Transverse colon (tissue), 4 donors: ENCODE results near the gene NUP205. TPM values are rescaled to one million over a fixed set of nuclear protein-coding genes. Genes with fewer than 3 reads are reported as not detected.
"Not testable (repeated sequence)": the region's sequence is repeated elsewhere in the genome, so short reads cannot be mapped to it uniquely, and the experiment has no call there.

Source experiments
- DNase-seq: peaks from one replicate; pipeline ENCODE4 v3.0.0-alpha.2; 2019
- H3K27ac ChIP-seq, 4 donors: fragments of 200-600 bp; sonication (generic); 2 replicates each; pipeline ENCODE4 v1.5.1; 2016 to 2018; ENCODE audit warnings: inconsistent platforms in 4 of 4
- H3K27me3 ChIP-seq: fragments of 200-600 bp; sonication (generic); 2 replicates; pipeline ENCODE4 v1.5.1; 2017; ENCODE audit warnings: inconsistent platforms
- H3K36me3 ChIP-seq, 4 donors: fragments of 200-600 bp; sonication (generic); 2 replicates each; pipeline ENCODE4 v1.5.1; 2017 to 2019; ENCODE audit warnings: inconsistent platforms in 4 of 4
- H3K4me1 ChIP-seq, 4 donors: fragments of 200-600 bp; sonication (generic); 2 replicates each; pipeline ENCODE4 v1.5.1; 2017 to 2020; ENCODE audit warnings: inconsistent platforms in 4 of 4
- H3K4me3 ChIP-seq, 4 donors: fragments of 200-600 bp; sonication (generic); 1 replicate in 1 of 4; 2 replicates in 3 of 4; pipeline versions ENCODE4 v1.5.1 to v1.6.1; 2017 to 2019; ENCODE audit warnings: inconsistent platforms in 4 of 4
- H3K9me3 ChIP-seq, 2 donors: fragments of 200-600 bp; sonication (generic); 2 replicates each; pipeline ENCODE4 v1.5.1; 2017 to 2019; ENCODE audit warnings: inconsistent platforms in 2 of 2
- EP300 ChIP-seq: sonication (generic); formaldehyde crosslinking; IDR thresholded peaks from one replicate; pipeline ENCODE4 v1.6.1; 2017; ENCODE audit warnings: antibody characterized with exemption, low read depth
- POLR2A ChIP-seq: fragments of 450-650 bp; IDR thresholded peaks from one replicate; pipeline ENCODE4 v1.6.1; 2016; ENCODE audit warnings: antibody characterized with exemption, mild to moderate bottlenecking, moderate library complexity
- POLR2AphosphoS5 ChIP-seq, 3 donors: sonication (generic); formaldehyde crosslinking; IDR thresholded peaks; one replicate each; pipeline ENCODE4 v1.6.1; 2016; ENCODE audit warnings: antibody characterized with exemption in 3 of 3
- WGBS, 2 donors: methylation state at CpG; one replicate each; pipeline ENCODE4 v1.1.5; 2018; ENCODE audit warnings: low coverage in 1 of 2; 5-methylcytosine and 5-hydroxymethylcytosine counted together
- in situ Hi-C, 4 donors: fragments of 200-750 bp; cut with MboI; loops; one replicate each; pipeline versions ENCODE4 v1.15.0 to v1.15.1; 2017; ENCODE audit warnings: low sequenced_read_pairs in 3 of 4, low pct_ligation_motif_present in 1 of 4, low pct_unique_long_range_greater_than_20kb in 1 of 4
- intact Hi-C: fragments of 100-400 bp; cut with DNase I; formaldehyde crosslinking; loops from one replicate; pipeline ENCODE4 v1.15.1; 2023; ENCODE audit warnings: low total_unique reads
- total RNA-seq, 4 donors: library from RNA; depleted of rRNA; stranded (reverse); fragments of >200 nt; gene quantifications; one replicate each; pipeline ENCODE4 v1.1.0, GENCODE V29; 2016
- TF ChIP-seq, protein P1 (sequence below), 5 experiments: fragments of 200-600 bp in 3 of 5; fragments of 450-650 bp in 2 of 5; sonication (generic) in 3 of 5; IDR thresholded peaks; 1 replicate in 2 of 5; 2 replicates in 3 of 5; pipeline ENCODE4 v1.5.1; 2016 to 2017; ENCODE audit warnings: antibody characterized with exemption in 5 of 5, inconsistent platforms in 3 of 5, mild to moderate bottlenecking in 2 of 5, moderate library complexity in 1 of 5

The NUP205 gene
- total RNA-seq, 4 donors from 2014 or later: 23.2 to 84.5 (median 25.2) TPM

DNA sequence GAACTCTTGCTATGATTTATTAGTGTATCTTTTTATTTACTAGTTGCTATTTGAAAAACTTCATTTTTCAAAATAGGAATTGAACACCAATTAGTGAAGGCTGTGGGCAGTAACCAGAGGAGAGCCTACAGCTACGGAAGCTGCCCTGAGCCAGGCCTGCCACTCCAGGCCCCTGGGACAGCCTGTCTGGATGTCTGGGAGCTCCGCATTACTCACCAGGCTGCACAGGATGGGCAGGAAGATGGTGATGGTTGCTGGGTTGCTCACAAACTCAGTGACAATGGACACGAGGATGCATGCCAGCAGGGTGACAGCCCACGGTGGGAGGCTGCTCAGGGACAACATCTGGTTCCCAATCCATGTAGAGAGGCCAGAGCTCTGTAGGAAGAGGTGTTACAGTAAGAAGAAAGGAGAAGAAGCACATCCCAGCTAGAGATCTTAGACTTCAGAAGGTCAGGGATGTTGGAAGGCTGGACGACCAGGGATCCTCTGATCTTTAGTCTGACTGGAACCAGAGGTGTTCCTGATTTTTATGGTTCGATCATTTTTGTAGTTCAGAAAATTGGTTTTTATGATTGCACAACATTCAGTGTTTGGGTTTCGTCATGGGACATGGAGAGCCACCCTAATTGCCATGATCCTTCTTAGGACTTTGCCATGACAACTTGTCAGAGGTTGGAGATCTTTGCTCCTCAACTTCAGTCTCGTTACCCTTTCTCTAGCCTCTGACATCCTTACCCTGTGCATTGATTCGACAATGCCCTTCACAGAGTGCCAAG is 127.8 kb downstream of the NUP205 start:
- WGBS, 2 donors: 91 to 100% methylated on average over 3 to 9 of the region's 9 CpGs
- TF ChIP-seq POLR2AphosphoS5 (IDR thresholded peaks at IDR 0.05): no peak
- TF ChIP-seq, protein P1, sequence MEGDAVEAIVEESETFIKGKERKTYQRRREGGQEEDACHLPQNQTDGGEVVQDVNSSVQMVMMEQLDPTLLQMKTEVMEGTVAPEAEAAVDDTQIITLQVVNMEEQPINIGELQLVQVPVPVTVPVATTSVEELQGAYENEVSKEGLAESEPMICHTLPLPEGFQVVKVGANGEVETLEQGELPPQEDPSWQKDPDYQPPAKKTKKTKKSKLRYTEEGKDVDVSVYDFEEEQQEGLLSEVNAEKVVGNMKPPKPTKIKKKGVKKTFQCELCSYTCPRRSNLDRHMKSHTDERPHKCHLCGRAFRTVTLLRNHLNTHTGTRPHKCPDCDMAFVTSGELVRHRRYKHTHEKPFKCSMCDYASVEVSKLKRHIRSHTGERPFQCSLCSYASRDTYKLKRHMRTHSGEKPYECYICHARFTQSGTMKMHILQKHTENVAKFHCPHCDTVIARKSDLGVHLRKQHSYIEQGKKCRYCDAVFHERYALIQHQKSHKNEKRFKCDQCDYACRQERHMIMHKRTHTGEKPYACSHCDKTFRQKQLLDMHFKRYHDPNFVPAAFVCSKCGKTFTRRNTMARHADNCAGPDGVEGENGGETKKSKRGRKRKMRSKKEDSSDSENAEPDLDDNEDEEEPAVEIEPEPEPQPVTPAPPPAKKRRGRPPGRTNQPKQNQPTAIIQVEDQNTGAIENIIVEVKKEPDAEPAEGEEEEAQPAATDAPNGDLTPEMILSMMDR (IDR thresholded peaks at IDR 0.05): no peak
- no peak for TF ChIP-seq EP300
- TF ChIP-seq POLR2A: no peak
- intact Hi-C loops: loop anchor here (10.0 kb wide), 1 partner anchor 319 kb away; no protein-coding TSS in a partner anchor
- Histone ChIP-seq H3K9me3 (no peaks in the 10 kb centered on the region), H3K27ac (no peak overlapping the region), H3K36me3 (no peaks in the 10 kb centered on the region), H3K4me1 (no peaks in the 10 kb centered on the region), H3K4me3 (no peak overlapping the region), H3K27me3 (no peaks in the 10 kb centered on the region)
- in situ Hi-C loops: no loop called here
- DNase-seq: no peak

DNA sequence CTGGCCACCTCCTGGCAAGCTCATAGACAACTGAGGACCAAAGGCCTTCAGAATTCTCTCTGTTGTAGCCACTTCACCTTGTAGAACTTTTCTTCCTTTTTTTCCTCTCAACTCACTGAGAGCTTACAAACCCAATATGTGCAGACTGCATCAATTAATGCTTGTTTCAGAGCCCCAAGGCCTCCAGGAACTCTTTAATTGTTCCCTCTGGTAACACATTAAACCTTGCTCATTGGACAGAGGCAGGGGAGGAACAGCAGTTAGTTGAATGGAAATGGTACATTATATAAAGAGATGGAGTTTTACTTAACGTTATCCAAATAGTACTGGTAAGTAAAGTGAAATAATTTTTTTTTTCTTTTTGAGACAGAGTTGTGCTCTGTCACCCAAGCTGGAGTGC is 129.7 kb downstream of the NUP205 start:
- no peak for DNase-seq
- H3K4me1 ChIP-seq: no peaks in the 10 kb centered on the region
- H3K27ac ChIP-seq: no peak overlapping the region
- H3K9me3 ChIP-seq: no peaks in the 10 kb centered on the region
- no peaks in the 10 kb centered on the region for H3K36me3 ChIP-seq
- H3K4me3 ChIP-seq: no peak overlapping the region
- no peak for TF ChIP-seq POLR2AphosphoS5 (IDR thresholded peaks at IDR 0.05)
- TF ChIP-seq, protein P1 (IDR thresholded peaks at IDR 0.05): no peak
- no peak for TF ChIP-seq POLR2A
- no peak for TF ChIP-seq EP300
- H3K27me3 ChIP-seq: no peaks in the 10 kb centered on the region
- 33 to 43% methylated on average over 1 of the region's 1 CpG for WGBS, 2 donors
- intact Hi-C loops: loop anchor here (10.0 kb wide), 1 partner anchor 317 kb away; no protein-coding TSS in a partner anchor
- in situ Hi-C loops: no loop called here

DNA sequence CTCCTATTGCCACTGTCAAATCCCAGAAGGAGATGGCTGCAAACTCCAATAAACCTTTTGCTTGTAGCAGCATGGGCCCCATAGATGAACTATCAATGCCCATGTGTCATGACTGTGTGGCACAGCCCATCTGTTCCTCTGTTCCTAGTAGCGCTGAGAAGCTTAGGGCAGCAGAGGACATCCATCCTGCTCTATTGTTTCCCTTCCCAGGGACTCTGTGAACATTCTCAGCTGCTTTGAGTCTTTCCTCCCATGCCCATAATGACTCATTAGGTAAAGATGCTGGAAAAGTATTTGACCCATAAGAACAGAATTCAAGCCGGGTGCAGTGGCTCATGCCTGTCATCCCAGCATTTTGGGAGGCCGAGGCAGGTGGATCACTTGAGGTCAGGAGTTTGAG is 132.8 kb downstream of the NUP205 start:
- TF ChIP-seq POLR2AphosphoS5 (IDR thresholded peaks at IDR 0.05): no peak
- TF ChIP-seq, protein P1 (IDR thresholded peaks at IDR 0.05): no peak
- no peak for TF ChIP-seq EP300
- no peak for TF ChIP-seq POLR2A
- in situ Hi-C loops (no loop called here), intact Hi-C loops (no loop called here)
- Histone ChIP-seq H3K4me1 (no peaks in the 10 kb centered on the region), H3K36me3 (no peaks in the 10 kb centered on the region), H3K27me3 (no peaks in the 10 kb centered on the region), H3K4me3 (no peak overlapping the region), H3K9me3 (no peaks in the 10 kb centered on the region), H3K27ac (no peak overlapping the region)
- DNase-seq: no peak
- WGBS, 2 donors: 92% methylated on average over 3 of the region's 3 CpGs; no CpG with 5 or more reads in 1 of the 2 donors

DNA sequence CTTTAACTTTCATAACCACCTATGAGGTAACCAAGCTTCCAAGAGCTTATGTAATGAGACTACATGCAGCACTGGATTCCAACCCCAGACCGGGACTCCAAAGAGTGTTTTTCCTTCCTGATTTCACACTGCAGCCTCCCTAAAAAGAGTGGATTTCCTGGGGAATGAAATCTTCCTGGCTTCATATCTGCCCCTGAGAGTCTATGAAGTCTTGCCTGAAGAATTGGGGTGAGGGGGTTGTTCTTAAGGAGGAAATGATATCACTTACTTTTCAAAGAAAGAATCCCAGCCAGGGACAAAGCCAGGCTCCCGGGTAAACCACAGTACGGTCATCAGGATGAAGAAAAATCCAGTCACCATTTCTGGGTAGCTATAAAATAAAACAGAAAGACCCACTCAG is 134.3 kb downstream of the NUP205 start:
- no peaks in the 10 kb centered on the region for H3K9me3 ChIP-seq
- 91 to 100% methylated on average over 1 to 3 of the region's 3 CpGs for WGBS, 2 donors
- H3K4me1 ChIP-seq: no peaks in the 10 kb centered on the region
- H3K36me3 ChIP-seq: no peaks in the 10 kb centered on the region
- no peak for TF ChIP-seq POLR2AphosphoS5 (IDR thresholded peaks at IDR 0.05)
- TF ChIP-seq EP300: no peak
- TF ChIP-seq, protein P1 (IDR thresholded peaks at IDR 0.05): no peak
- TF ChIP-seq POLR2A: no peak
- no peak overlapping the region for H3K4me3 ChIP-seq
- in situ Hi-C loops: no loop called here
- H3K27ac ChIP-seq: no peak overlapping the region
- intact Hi-C loops: no loop called here
- no peak for DNase-seq
- H3K27me3 ChIP-seq: no peaks in the 10 kb centered on the region

DNA sequence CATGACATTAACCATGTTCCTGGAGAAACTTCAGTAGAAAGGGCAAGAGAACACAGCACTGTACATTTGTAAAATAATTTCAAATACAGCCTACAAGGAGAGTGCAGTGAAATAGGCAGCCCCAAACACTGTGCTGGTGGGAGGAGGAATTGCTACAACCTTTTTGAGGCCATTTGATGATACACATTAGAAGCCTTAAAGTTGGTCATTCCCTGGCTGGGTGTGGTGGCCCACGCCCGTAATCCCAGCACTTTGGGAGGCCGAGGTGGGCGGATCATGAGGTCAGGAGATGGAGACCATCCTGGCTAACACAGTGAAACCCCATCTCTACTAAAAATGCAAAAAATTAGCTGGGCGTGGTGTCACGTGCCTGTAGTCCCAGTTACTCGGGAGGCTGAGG is 134.9 kb downstream of the NUP205 start:
- H3K27me3 ChIP-seq, H3K4me1 ChIP-seq, DNase-seq, H3K4me3 ChIP-seq, H3K9me3 ChIP-seq, H3K36me3 ChIP-seq, in situ Hi-C loops, H3K27ac ChIP-seq, intact Hi-C loops: not testable (repeated sequence)
- WGBS, 2 donors: 89% methylated on average over 7 of the region's 7 CpGs; no CpG with 5 or more reads in 1 of the 2 donors
